Epidermal melanocyte (primary cell): ENCODE measurements around the gene PPFIBP1.
"Not testable (repeated sequence)": the region's sequence is repeated elsewhere in the genome, so short reads cannot be mapped to it uniquely, and the experiment has no call there.

Source experiments
- DNase-seq: peaks from one replicate; pipeline ENCODE4 v3.0.0; 2011; ENCODE audit warnings: low spot score; ENCODE audit not compliant: insufficient read length

Gene PPFIBP1

DNA sequence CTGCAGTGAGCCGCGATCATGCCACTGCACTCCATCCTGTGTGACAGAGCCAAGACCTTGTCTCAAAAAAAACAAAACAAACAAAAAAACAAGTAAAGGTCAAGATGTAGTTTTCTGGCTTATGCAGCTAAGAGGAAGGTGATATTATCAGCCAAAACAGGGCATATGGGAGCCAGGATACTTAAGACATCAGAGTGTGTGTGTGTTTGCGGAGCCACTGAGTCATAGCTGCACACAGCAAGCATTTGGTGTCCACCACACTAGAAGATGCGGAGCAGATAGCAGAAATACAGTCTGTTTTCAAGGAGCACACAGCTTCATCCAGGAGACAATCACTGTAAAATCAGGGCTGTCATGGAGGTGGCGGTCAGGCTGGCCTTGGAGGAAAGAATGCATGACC is 99.6 kb downstream of the PPFIBP1 start:
- DNase-seq, result no peak

DNA sequence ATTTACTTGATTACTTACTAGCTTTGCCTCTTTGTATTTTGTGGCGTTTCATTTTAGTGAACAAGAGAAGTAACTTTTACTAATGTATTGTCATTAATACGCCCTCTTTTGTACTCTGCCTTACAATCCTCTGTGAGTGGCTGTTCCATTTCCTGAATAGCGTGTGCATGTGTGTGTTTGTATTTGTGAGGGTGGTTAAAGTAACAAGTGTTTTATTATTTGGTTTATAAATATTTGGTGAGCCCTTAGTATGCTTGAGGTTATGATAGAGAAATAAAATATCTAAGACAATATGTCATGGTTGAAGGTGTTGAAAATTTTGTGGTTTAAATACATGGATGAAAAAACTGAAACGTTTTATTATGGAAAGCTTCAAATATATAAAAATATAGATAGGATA is 100.6 kb downstream of the PPFIBP1 start:
- DNase-seq, result no peak

DNA sequence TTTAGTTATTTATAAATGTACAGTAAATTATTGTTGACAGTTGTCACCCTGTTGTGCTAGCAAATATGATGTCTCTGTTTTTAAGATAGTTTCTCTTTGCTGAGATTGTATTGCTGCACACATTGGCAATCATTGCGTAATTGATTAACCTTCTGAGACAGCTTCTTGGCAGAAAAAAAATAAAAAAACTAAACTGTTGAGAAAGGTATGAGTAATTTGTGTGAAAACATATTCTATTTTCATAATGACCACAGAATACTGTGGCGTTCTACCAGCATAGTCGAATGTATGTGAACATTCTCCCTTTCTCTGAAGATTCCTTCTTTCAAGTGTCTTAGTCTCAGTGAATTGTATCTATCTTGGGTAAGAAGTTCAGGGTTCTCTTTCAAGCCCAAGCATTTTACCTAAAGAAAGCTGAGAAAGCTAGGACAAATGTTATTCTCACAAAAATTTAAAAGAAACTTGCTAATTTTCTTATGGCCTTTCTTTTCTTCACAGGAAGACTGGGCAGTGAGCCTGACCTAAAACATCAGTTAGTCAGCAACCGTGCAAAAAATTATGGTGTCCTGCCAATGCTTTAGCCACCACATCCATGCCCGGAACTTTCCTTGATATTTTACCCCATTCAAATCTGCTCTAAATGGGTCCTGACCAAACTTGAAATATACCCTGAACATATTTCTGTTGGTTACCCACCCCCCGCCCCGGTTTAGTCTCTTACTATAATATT is 103.3 kb downstream of the PPFIBP1 start:
- DNase-seq, result no peak

DNA sequence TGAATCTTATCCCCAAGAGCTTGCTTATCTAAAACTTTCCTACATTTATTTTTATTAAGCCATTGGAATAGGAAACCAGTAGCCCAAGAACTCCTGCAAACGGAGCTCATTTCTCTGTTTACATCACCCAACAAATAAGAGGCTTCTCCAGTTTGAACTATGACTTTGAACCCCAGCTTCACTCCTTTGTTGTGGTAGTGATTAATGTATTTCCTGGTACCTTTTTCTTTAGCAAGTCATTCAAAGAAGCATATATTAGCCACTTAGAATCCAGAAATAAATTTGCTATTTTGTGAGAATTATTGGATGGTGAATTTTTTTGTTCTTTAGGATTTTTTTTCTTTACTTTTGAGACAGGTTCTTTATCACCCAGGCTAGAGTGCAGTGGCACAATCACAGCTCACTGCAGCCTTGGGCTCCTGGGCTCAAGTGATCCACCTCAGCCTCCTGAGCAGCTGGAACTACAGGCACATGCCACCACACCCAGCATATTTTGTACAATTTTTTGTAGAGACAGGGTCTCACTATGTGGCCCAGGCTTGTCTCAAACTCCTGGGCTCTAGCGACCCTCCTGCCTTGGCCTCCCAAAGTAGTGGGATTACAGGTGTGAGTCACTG is 104.0 kb downstream of the PPFIBP1 start:
- DNase-seq, result not testable (repeated sequence)

DNA sequence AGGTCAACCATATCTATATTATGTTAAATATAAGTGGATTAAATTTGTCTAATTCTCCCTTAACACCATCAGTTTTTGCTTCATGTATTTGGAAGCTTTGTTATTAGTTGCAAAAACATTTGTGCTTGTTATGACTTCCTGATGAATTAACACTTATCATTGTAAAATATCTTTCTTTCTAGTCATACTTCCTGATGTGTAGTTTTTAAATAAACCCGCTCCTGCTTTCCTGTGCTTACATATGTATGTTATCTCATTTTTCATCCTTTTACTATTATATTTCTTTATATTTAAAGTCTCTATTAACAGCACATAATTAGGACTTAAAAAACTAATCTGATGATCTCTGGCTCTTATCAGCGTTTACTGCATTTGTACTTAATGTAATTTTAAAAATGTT is 106.2 kb downstream of the PPFIBP1 start:
- DNase-seq, result not testable (repeated sequence)

DNA sequence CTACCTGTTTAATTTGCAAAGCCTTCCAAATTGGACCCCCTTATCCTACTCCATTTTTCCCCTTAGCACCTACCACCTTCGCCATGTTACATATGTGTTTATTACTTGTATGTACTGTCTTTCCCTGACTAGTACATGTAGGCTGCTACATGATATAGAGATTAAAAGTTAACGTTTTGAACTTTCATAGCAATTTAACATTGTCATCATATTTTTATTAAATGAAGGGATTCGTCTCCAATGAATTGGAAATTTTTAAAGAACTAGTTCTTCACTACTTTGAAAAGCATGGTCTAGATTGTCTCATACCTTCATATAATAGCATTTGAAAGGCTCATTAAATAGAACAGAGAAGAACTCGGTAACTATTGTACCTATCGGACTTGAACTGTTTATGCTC is 107.4 kb downstream of the PPFIBP1 start:
- no peak for DNase-seq

DNA sequence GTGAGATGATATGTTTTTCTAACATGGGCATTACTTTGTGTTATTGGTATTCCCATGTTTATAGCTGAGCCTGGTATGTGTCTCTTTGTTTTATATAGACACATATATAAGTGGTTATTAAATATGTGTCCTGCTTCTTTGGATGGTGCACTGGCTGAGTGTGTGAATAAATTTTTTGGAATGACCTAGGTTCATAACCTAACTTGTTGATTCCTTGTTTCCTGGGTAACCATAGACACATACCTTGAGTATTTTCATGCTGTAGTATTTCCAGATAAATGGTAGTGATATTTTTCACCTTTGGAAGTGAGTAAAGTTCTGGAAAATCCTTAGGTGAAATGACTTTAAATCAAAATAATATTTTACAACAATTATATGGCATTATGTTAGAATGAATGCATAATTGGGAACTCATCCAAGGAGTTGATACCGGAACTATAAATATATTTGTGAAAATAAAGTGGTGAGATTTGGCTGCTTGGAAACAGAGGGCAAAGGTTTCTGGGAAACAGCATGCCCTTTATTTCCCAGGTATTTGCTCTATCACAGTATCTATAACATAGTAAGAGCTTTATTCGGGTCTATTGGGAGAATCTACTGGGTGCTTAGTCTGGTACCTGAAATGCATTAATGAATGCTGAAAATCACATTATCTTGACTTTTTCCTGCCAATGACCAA is 107.9 kb downstream of the PPFIBP1 start:
- DNase-seq, result no peak

DNA sequence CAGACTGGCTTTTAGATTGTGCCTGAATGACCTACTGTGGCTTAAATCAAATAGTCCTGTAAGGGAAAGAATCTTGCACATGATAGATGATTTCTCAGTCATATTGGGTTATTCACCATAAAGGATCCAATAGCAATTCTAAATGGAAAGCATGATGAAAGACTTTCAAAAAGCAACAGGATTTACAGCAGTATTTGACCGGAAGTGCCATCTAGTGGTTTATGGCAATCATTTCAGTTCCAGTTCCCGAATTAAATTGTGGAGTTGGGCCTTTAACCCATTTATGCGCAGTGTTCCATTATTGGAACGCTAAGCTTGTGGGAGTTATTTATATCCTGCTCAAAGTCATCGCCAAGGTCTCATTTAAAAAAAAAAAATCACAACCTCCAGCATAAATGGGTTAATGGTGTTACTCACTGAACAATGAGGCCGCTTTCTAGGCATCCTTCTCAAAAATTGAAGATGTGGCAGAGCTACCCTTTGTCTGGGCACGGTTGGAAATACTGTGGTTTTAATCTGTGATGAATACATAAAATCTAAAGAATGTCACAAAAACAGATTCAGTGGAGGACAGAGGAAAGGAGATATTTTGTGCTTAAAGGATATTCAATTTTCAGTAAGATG is 111.5 kb downstream of the PPFIBP1 start:
- peak; percentile 41 for DNase-seq

DNA sequence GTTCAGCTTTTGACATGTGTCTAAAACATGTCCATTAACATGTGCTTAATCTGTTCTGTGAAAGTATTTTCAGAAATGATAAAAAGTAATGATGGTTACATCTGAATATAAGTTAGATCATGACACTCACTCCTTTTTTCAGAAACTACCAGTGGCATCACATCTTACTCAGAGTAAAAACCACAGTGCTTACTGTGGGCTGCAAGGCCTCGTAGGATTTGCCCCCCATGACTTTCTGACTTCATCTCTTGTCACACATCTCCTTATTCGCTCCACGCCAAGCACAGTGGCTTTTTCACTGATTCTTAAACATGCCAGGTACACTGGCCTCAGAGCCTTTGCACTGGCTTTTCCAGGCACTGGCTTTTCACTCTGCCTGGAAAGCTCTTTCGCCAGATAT is 112.6 kb downstream of the PPFIBP1 start:
- DNase-seq, result not testable (repeated sequence)

DNA sequence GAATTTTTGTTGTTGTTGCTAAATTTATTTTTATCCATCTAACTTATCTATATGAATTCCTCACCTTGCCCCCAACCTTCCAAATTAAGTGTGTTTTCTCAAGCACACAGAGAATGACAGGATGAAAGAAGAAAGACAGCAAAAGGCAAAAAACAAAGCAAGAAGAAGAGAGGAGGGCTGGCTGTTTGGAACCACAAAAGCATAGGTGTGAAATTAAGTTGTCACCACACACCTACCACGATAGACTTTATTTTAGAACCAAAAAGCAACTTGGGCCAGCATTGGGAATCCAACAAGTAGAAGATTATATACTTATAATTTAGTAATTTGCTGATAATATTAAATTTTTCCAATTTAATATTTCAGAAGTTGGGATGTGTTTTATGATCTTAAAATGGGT is 113.5 kb downstream of the PPFIBP1 start:
- no peak for DNase-seq

DNA sequence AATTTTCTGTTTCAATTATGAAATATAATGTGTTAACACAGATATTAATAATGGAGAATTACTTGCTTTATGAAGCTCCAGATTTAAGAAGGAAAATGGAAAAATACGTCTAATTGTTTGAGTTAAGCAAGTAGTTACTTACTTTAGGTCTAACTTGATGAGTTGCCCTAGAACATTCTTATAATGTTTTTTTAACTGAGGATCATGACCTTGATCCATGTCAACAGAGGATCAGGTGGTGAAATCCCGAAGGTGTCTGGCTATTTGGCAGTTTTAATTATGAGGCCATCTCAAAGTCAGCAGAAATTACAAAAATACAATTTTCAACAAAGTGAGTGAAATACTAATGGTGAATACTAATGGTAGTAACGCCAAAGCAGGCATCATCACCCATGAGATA is 115.3 kb downstream of the PPFIBP1 start:
- DNase-seq, result no peak

DNA sequence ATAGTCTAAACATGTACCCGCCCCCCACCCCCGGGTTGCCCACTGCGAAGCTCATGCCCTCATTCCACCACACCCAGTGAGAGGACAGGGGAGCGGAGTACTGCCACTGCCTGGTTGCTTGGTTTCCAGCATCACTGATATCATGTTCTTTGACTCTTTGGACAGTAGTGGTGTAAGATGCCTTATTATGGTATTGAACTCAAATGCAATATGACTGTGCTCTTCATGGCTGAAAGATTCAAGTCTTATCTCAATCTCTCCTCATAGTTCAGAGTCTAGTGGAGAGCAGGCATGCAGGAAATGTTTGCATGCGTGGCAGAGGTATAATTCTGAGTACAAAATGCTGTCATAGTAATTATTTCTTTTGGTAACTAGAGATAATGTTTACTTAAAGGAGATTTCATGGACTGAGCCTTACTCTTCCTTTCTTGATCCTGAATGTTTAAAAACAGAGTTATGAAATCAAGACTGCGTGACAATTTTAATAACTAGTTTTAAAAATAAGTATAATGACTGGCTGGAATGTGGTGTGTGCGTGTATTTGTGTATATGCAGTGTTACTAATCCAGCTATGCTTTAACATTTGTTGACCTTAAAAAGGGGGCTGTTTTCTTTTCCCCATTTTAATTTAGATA is 116.7 kb downstream of the PPFIBP1 start:
- DNase-seq, result not testable (repeated sequence)

DNA sequence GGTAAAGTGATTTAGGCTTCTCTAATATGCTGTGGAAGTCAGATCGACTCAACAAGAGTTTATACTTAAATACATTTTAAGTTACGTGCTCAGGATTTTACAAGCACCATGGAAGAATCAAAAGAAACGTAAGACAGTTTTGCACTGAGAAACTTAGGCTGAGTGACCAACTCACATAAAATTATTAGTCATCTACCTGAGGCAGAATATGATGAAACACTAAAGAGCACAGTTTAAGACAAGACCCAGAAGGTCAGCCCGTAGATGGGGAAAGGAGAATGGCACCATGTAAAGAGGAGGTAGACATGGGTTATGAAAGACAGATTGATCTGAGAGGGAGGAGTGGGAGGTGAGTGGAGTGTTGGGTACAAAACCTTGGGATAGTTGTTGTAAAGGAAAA is 118.4 kb downstream of the PPFIBP1 start:
- not testable (repeated sequence) for DNase-seq

DNA sequence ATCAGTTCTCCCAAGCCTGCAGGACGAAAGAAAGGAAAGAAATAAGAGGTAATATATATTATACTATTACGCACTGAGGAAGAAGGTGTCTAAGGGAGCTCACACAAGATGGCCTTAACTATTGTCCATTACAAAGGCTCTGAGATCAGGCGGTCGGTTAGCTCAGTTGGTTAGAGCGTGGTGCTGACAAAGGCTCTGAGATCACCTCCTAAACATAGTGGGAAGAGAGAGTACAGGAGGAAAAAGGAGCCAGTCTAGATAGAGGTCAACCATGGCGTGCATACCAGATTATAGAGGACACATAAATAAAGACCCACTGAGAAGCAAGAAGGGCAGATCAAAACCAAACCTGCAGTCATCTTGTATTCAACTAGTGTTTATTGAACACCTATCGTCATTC is 118.9 kb downstream of the PPFIBP1 start:
- not testable (repeated sequence) for DNase-seq

DNA sequence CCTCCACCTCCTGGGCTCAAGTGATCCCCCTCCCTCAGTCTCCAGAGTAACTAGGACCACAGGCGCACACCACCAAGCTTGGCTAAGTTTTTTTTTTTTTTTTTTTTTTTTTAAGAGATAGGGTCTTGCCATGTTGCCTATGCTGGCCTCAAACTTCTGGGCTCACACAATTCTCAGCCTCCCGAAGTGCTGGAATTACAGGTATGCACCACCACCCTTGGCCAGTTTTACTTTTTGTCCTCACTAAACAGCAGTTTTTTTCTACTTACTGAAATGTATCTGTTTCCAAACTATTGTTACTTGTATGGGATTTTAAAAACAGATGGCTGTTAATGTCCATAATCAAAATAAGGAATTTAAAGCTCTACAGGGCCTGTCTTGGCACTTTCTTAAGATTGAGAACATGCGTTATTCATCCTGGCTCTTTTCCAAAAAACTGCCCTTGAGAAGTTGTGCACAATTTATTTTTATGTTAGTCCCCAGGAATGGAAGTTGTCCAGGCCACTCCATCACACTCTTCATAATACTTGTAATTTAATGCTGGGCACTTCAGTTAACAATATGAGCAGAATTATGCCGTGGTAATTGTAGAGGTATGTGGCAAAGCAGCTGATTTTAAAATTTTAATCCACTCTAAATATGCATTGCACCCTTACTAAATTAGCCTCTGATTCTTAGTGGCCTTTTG is 120.3 kb downstream of the PPFIBP1 start:
- no peak for DNase-seq

DNA sequence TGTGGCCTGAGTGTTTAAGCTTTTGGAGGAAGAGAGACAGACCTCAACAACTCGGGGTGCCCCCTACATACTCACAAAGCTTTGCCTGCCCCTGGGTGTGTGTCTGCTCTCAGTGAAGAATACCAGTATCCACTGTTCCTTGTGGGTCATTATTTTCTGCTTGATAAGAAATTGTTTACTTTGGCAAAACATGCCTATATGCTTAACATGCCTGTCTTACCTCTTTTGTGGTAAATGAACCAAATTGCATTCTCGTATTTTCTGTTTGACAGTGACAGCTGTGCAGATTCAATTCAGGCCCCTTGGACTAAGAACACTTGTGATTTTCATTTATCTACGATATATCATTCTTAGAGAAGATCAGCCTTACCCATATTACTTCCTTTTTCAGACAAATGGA is 121.7 kb downstream of the PPFIBP1 start:
- no peak for DNase-seq

DNA sequence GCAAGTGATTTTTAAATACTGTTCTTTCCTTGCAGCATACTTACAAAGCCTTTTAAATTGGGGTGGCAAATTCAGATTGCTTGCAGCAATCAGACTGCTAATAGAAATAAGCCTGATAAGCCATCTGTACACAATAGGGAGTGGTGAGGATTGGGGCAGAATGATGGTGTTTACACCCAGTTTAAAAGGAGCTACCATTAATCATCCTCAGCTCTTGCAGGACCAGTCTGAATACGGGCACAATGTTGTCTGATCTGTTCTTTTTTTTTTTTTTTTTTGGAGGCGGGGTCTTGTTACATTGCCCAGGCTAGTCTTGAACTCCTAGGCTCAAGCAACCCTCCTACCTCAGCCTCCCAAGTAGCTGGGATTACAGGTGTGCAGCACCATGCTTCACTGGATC is 122.1 kb downstream of the PPFIBP1 start:
- no peak for DNase-seq

DNA sequence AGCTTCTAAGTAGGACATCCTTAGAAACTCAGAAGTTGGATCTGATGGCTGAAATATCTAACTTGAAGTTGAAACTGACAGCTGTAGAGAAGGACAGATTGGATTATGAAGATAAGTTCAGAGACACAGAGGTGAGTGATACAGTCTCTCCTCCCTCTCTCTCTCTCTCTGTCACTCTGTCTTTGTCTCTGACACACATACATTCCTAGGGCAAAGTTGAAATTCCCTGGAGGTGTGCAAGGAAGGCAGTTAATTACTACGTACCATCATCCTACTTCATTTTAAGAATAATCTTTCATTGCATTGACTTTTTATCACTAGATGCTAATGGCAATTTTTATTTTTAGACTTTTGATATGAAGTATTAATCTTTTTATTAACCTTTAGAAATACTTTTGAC is 126.0 kb downstream of the PPFIBP1 start:
- no peak for DNase-seq

DNA sequence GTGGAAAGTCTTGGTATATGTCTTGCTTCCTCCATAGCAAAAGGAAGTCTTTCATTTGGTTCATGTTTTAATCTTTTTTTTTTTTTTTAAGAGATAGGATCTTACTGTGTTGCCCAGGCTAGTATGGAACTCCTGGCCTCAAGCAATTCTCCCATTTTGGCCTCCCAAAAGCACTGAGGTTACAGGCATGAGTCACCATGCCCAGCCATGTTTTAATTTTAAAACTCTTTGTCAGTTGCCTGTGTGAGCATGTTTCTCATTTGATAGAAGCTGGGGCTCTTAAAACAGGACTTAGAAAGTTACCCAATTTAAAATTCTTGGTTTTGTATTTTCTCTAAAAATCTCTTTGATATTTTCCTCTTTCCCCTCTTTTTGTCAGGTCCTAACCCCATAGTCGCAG is 127.2 kb downstream of the PPFIBP1 start:
- DNase-seq, result no peak

DNA sequence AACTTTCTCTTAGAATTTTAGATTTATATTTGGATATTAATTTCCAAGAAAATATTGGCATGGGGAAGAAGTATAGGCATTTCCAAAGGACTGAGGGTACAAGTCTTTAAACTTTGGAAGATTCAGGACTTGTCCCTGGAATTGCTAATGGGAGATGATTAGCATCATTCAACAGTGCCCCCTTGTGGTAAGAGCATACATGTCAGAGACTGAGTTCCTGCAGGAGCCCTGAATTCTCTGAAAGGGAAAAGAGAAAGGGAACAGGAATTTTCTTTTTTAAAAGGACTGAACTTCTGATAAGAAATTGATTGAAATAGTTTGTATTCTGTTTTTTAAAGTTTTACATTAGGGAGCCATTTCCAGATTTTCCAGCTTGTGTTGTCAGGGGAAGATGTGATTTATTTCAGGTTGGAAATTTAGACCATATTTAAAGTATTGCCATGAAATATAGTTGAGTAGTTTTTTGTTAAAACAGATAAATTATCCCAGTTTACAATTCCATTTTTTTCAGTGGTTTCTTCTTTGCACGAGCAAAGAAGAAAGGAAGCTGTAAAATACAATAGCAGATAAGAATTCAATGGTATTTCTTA is 128.3 kb downstream of the PPFIBP1 start:
- DNase-seq, result peak; percentile 43

DNA sequence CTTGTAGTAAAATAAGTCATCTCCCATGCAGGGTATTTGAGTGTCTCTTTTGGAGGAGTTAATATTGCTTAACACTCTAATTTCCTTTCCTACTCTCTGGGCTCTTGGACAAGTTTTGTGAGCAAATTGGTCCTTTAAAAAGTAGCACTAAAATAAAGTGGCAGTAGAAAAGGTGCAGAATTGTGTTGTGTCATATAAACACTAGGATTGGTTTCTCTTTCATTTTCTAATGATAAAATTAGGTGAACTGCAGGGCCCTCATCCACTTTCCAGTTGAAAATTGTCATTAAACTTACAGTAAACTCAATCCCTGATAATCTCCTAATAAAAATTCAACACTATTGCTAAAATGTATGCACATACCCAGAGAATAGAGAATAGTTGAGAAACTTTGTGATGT is 129.7 kb downstream of the PPFIBP1 start:
- DNase-seq, result no peak
